Peyer's patch (tissue), 4 donors: ENCODE results near the gene NAT14. TPM values are rescaled to one million over a fixed set of nuclear protein-coding genes. Genes with fewer than 3 reads are reported as not detected.

Experiments
- DNase-seq, 3 donors: peaks; one replicate each; pipeline ENCODE4 v3.0.0-alpha.2; 2017 to 2019
- H3K27ac ChIP-seq, 4 donors: fragments of 200-600 bp; sonication (generic); one replicate each; pipeline ENCODE4 v1.5.1; 2016 to 2019
- H3K27me3 ChIP-seq, 2 donors: fragments of 200-600 bp; sonication (generic); one replicate each; pipeline ENCODE4 v1.5.1; 2019
- H3K36me3 ChIP-seq, 3 donors: fragments of 200-600 bp; sonication (generic); one replicate each; pipeline ENCODE4 v1.5.1; 2016 to 2019
- H3K4me1 ChIP-seq, 4 donors: fragments of 200-600 bp; sonication (generic); one replicate each; pipeline ENCODE4 v1.5.1; 2016 to 2019
- H3K4me3 ChIP-seq, 4 donors: fragments of 200-600 bp; sonication (generic); 1 replicate in 3 of 4; 2 replicates in 1 of 4; pipeline ENCODE4 v1.5.1; 2016 to 2019; ENCODE audit warnings: mild to moderate bottlenecking in 1 of 4
- H3K9me3 ChIP-seq, 4 donors: fragments of 200-600 bp; sonication (generic); one replicate each; pipeline ENCODE4 v1.5.1; 2016 to 2019; ENCODE audit warnings: mild to moderate bottlenecking in 1 of 4
- POLR2A ChIP-seq, 2 donors: fragments of 450-650 bp; IDR thresholded peaks; one replicate each; pipeline ENCODE4 v1.5.1; 2017; ENCODE audit warnings: antibody characterized with exemption in 2 of 2, mild to moderate bottlenecking in 2 of 2, moderate library complexity in 2 of 2
- total RNA-seq, 4 donors: library from RNA; depleted of rRNA; stranded (reverse); fragments of >200 nt; gene quantifications; one replicate each; pipeline ENCODE4 v1.1.0, GENCODE V29; 2016
- TF ChIP-seq, protein P1 (sequence below), 6 experiments: fragments of 450-650 bp in 4 of 6; fragments of 200-600 bp in 2 of 6; sonication (generic) in 1 of 6; IDR thresholded peaks; one replicate each; pipeline ENCODE4 v1.5.1; 2017 to 2019; ENCODE audit warnings: antibody characterized with exemption in 6 of 6, mild to moderate bottlenecking in 3 of 6, moderate library complexity in 1 of 6

The NAT14 gene
- total RNA-seq, 4 donors from 2014 or later = 1.4 to 7.4 (median 3.0) TPM

GRCh38 chr19:55481794-55482155 lies 3.2 kb upstream of the NAT14 start:
- no peaks in the 10 kb centered on the region for H3K27me3 ChIP-seq
- no peak overlapping the region for H3K4me3 ChIP-seq
- H3K4me1 ChIP-seq = peaks cover 0 to 41% (median 14%) of the 10 kb centered on the region in 4 donors
- H3K36me3 ChIP-seq = peaks cover 0 to 27% (median 0%) of the 10 kb centered on the region in 3 donors
- H3K27ac ChIP-seq = no peak overlapping the region
- no peak for DNase-seq
- no peaks in the 10 kb centered on the region for H3K9me3 ChIP-seq
- no peak for TF ChIP-seq POLR2A (IDR thresholded peaks at IDR 0.05)
- TF ChIP-seq, protein P1, sequence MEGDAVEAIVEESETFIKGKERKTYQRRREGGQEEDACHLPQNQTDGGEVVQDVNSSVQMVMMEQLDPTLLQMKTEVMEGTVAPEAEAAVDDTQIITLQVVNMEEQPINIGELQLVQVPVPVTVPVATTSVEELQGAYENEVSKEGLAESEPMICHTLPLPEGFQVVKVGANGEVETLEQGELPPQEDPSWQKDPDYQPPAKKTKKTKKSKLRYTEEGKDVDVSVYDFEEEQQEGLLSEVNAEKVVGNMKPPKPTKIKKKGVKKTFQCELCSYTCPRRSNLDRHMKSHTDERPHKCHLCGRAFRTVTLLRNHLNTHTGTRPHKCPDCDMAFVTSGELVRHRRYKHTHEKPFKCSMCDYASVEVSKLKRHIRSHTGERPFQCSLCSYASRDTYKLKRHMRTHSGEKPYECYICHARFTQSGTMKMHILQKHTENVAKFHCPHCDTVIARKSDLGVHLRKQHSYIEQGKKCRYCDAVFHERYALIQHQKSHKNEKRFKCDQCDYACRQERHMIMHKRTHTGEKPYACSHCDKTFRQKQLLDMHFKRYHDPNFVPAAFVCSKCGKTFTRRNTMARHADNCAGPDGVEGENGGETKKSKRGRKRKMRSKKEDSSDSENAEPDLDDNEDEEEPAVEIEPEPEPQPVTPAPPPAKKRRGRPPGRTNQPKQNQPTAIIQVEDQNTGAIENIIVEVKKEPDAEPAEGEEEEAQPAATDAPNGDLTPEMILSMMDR (IDR thresholded peaks at IDR 0.05) = no peak

DNA sequence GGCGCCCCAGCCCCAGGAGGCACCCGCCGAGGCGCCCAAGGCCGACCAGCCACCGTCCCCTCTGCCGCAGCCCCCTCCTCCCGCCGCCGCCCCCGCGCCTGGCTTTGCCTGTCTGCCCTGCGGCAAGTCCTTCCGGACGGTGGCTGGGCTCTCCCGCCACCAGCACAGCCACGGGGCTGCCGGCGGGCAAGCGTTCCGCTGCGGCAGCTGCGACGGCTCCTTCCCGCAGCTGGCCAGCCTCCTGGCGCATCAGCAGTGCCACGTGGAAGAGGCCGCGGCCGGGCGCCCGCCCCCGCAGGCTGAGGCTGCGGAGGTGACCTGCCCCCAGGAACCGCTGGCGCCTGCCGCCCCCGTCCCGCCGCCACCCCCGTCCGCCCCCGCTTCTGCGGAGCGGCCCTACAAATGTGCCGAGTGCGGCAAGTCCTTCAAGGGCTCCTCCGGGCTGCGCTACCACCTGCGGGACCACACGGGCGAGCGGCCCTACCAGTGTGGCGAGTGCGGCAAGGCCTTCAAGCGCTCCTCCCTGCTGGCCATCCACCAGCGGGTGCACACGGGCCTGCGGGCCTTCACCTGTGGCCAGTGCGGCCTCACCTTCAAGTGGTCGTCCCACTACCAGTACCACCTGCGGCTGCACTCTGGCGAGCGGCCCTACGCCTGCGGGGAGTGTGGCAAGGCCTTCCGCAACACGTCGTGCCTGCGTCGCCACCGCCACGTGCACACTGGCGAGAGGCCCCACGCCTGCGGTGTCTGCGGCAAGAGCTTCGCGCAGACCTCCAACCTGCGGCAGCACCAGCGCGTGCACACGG lies 2.6 kb upstream of the NAT14 start:
- DNase-seq = no peak
- H3K4me1 ChIP-seq = peaks cover 0 to 44% (median 14%) of the 10 kb centered on the region in 4 donors
- no peak for TF ChIP-seq POLR2A (IDR thresholded peaks at IDR 0.05)
- TF ChIP-seq, protein P1 (IDR thresholded peaks at IDR 0.05) = no peak
- no peak overlapping the region for H3K4me3 ChIP-seq
- no peaks in the 10 kb centered on the region for H3K27me3 ChIP-seq
- H3K27ac ChIP-seq = no peak overlapping the region
- no peaks in the 10 kb centered on the region for H3K9me3 ChIP-seq
- peaks cover 0 to 27% (median 0%) of the 10 kb centered on the region in 3 donors for H3K36me3 ChIP-seq

DNA sequence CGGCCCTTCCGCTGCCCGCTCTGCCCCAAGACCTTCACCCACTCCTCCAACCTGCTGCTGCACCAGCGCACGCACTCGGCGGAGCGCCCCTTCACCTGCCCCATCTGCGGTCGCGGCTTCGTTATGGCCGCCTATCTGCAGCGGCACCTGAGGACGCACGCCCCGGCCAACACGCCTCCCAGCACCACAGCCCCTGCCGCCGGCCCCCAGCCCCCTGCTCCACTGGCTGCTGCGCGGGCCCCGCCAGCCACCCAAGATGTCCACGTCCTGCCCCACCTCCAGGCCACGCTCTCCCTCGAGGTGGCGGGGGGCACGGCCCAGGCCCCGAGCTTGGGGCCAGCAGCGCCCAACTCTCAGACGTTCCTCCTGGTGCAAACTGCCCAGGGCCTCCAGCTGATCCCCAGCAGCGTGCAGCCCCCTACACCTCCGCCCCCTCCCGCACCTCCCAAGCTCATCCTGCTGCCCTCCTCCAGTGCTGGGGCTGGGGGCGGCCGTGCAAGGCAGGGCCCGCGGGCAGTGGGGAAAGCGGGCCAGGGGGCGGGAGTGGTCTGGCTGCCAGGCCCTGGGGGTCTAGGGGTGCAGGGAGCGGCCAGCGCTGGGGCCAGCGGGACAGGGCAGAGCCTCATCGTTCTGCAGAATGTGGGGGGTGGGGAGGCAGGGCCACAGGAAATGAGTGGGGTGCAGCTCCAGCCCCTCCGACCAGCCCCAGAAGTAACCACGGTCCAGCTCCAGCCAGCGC lies 1.9 kb upstream of the NAT14 start:
- no peaks in the 10 kb centered on the region for H3K9me3 ChIP-seq
- H3K4me3 ChIP-seq = no peak overlapping the region
- H3K36me3 ChIP-seq = peaks cover 0 to 27% (median 0%) of the 10 kb centered on the region in 3 donors
- no peaks in the 10 kb centered on the region for H3K27me3 ChIP-seq
- TF ChIP-seq, protein P1 (IDR thresholded peaks at IDR 0.05) = no peak
- TF ChIP-seq POLR2A (IDR thresholded peaks at IDR 0.05) = no peak
- peaks cover 0 to 43% (median 12%) of the 10 kb centered on the region in 4 donors for H3K4me1 ChIP-seq
- DNase-seq = no peak
- no peak overlapping the region for H3K27ac ChIP-seq

DNA sequence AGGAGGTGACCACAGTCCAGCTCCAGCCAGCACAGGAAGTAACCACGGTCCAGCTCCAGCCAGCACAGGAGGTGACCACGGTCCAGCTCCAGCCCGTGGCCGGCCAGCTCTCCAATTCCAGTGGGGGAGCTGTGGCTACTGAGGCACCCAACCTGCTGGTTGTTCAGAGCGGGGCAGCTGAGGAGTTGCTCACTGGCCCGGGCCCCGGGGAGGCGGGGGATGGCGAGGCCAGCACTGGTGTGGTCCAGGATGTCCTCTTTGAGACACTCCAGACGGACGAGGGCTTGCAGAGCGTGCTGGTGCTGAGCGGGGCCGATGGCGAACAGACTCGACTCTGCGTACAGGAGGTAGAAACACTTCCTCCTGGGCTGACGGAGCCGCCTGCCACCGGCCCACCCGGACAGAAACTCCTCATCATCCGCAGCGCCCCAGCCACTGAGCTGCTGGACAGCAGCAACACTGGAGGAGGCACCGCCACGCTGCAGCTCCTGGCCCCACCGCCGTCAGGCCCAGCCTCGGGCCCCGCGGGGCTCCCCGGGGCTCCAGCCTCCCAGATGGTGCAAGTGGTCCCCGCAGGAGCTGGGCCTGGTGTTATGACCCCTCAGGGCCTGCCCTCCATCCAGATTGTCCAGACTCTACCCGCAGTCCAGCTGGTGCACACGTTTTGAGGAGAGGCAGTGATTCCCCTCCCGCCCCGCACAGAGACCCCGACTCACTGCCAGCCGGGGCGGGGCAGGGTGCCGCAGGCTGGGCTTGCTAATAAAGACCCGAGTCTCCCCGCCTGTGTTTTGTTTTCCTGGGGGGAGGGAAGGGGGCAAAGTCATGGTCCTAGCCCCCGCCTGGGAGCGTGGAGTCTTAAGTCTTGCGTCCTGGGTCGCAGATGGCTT lies 1.0 kb upstream of the NAT14 start:
- DNase-seq = no peak
- Histone ChIP-seq H3K9me3 (no peaks in the 10 kb centered on the region), H3K27ac (peak overlapping the region in 3 of 4 donors; percentile 79 to 87 (median 81)), H3K27me3 (no peaks in the 10 kb centered on the region), H3K4me1 (peaks cover 0 to 42% (median 12%) of the 10 kb centered on the region in 4 donors), H3K36me3 (peaks cover 0 to 27% (median 0%) of the 10 kb centered on the region in 3 donors), H3K4me3 (peak overlapping the region; percentile 51 to 64 (median 58))
- TF ChIP-seq, protein P1 (IDR thresholded peaks at IDR 0.05) = no peak
- TF ChIP-seq POLR2A (IDR thresholded peaks at IDR 0.05) = no peak

- H3K36me3 ChIP-seq = peaks cover 0 to 27% (median 0%) of the 10 kb centered on the region in 3 donors
- TF ChIP-seq, protein P1 (IDR thresholded peaks at IDR 0.05) = no peak
- TF ChIP-seq POLR2A (IDR thresholded peaks at IDR 0.05) = no peak
- H3K27ac ChIP-seq = peak overlapping the region; percentile 77 to 87 (median 80)
- no peaks in the 10 kb centered on the region for H3K9me3 ChIP-seq
- DNase-seq = no peak
- H3K4me1 ChIP-seq = peaks cover 0 to 42% (median 12%) of the 10 kb centered on the region in 4 donors
- H3K27me3 ChIP-seq = no peaks in the 10 kb centered on the region
- peak overlapping the region; percentile 51 to 64 (median 58) for H3K4me3 ChIP-seq
Measured at GRCh38 chr19:55485439-55486011, 537 bp downstream of the NAT14 start.
